Measurements from ENCODE around the gene ZFAND5.

- TF ChIP-seq CTCF (IDR thresholded peaks at IDR 0.05) = no peak
- no peak for TF ChIP-seq POLR2A (IDR thresholded peaks at IDR 0.05)
Observed at GRCh38 chr9:72349240-72349639, 15.8 kb downstream of the ZFAND5 start.
